Body of pancreas (tissue), 4 donors: ENCODE measurements around the gene CFAP61. TPM values are rescaled to one million over a fixed set of nuclear protein-coding genes. Genes with fewer than 3 reads are reported as not detected.

Source experiments
- ATAC-seq: fragments of 150-250 bp; one replicate; pipeline ENCODE4 v1.9.1; 2016
- DNase-seq, 4 donors: peaks; one replicate each; pipeline ENCODE4 v3.0.0-alpha.2; 2019
- H3K27ac ChIP-seq, 4 donors: fragments of 200-600 bp; sonication (generic); 1 replicate in 3 of 4; 2 replicates in 1 of 4; pipeline versions ENCODE4 v1.5.1 to v1.6.1; 2016 to 2019; ENCODE audit warnings: mild to moderate bottlenecking in 1 of 4, mixed read lengths in 1 of 4, moderate library complexity in 1 of 4
- H3K27me3 ChIP-seq, 2 donors: fragments of 200-600 bp; sonication (generic); one replicate each; pipeline ENCODE4 v1.6.0; 2016; ENCODE audit warnings: mild to moderate bottlenecking in 1 of 2
- H3K36me3 ChIP-seq, 2 donors: fragments of 200-600 bp; sonication (generic); replicated peaks in 1 of 2; 2 replicates each; pipeline ENCODE4 v1.5.1; 2016; ENCODE audit warnings: low read depth in 2 of 2; ENCODE audit not compliant: insufficient read depth in 1 of 2
- H3K4me1 ChIP-seq: fragments of 200-600 bp; sonication (generic); one replicate; pipeline ENCODE4 v1.6.0; 2016
- H3K4me3 ChIP-seq, 2 donors: fragments of 200-600 bp; sonication (generic); 1 replicate in 1 of 2; 2 replicates in 1 of 2; pipeline ENCODE4 v1.5.1; 2016 to 2019
- H3K9me3 ChIP-seq, 3 donors: fragments of 200-600 bp; sonication (generic); 1 replicate in 2 of 3; 2 replicates in 1 of 3; pipeline ENCODE4 v1.5.1; 2016
- POLR2A ChIP-seq, 3 donors: fragments of 450-650 bp; IDR thresholded peaks; one replicate each; pipeline ENCODE4 v1.6.1; 2016; ENCODE audit warnings: antibody characterized with exemption in 3 of 3, mild to moderate bottlenecking in 2 of 3
- WGBS, 2 donors: methylation state at CpG; one replicate each; pipeline ENCODE4 v1.1.5; 2017; 5-methylcytosine and 5-hydroxymethylcytosine counted together
- intact Hi-C: fragments of 100-400 bp; cut with DNase I; formaldehyde crosslinking; loops from one replicate; pipeline ENCODE4 v1.15.1; 2023
- total RNA-seq, 2 donors: library from RNA; depleted of rRNA; stranded (reverse); fragments of >200 nt; gene quantifications; one replicate each; pipeline ENCODE4 v1.1.0, GENCODE V29; 2016
- TF ChIP-seq, protein P1 (sequence below), 7 experiments: fragments of 450-650 bp in 4 of 7; fragments of 200-600 bp in 3 of 7; sonication (generic) in 3 of 7; IDR thresholded peaks; one replicate each; pipeline ENCODE4 v1.5.1; 2016 to 2019; ENCODE audit warnings: antibody characterized with exemption in 7 of 7

The CFAP61 gene
- total RNA-seq, 2 donors from 2014 or later: 0.52 TPM; not detected in 1

DNA sequence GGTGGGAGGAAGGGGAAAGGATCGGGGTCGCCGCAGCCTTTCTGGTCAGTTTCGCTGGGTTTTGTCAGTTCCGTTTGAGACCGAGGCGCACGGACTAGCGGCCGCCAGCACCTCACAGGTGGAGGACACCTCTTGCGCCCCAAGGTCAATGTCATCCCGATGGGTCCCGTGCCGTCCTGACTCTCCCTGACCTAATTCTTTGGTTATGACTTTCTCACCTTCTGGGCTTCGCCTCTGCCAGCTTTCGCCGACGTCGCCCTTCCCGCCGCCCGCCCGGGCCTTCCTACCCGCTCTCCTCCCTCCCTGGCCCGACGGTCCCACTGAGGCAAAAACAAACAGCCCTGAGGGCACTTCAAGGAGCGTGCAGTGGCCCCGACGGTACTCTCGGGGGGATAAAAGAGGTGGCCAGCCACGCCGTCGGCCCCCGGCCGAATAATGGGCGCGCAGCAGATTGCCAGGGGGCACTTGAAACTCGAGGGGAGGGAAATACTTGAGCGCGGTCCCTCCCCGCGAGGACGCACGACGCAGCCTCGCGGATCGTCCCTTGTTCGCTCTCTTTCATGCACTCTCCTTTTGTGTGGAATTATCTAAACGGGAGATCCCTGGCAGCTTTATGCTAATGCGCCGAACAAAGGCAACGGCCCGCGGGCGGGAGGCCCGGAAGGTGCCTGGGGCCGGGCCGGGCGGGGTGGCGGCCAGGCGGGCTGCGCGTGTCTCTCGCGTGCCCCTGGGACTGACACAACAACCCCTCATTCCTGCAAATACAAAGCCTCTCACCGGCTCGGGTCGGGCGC is 311.7 kb downstream of the CFAP61 start:
- peaks cover 0 to 28% of the 10 kb centered on the region in 2 donors for H3K27me3 ChIP-seq
- DNase-seq: no peak
- TF ChIP-seq, protein P1, sequence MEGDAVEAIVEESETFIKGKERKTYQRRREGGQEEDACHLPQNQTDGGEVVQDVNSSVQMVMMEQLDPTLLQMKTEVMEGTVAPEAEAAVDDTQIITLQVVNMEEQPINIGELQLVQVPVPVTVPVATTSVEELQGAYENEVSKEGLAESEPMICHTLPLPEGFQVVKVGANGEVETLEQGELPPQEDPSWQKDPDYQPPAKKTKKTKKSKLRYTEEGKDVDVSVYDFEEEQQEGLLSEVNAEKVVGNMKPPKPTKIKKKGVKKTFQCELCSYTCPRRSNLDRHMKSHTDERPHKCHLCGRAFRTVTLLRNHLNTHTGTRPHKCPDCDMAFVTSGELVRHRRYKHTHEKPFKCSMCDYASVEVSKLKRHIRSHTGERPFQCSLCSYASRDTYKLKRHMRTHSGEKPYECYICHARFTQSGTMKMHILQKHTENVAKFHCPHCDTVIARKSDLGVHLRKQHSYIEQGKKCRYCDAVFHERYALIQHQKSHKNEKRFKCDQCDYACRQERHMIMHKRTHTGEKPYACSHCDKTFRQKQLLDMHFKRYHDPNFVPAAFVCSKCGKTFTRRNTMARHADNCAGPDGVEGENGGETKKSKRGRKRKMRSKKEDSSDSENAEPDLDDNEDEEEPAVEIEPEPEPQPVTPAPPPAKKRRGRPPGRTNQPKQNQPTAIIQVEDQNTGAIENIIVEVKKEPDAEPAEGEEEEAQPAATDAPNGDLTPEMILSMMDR (IDR thresholded peaks at IDR 0.05): no peak
- no peak for TF ChIP-seq POLR2A (IDR thresholded peaks at IDR 0.05)
- no peak overlapping the region for H3K27ac ChIP-seq
- 1 to 4% methylated on average over 26 to 70 of the region's 70 CpGs for WGBS, 2 donors
- intact Hi-C loops: no loop called here
- H3K9me3 ChIP-seq: no peaks in the 10 kb centered on the region
- no peak for ATAC-seq
- no peak overlapping the region for H3K4me3 ChIP-seq
- no peaks in the 10 kb centered on the region for H3K36me3 ChIP-seq
- peaks cover 37% of the 10 kb centered on the region for H3K4me1 ChIP-seq

DNA sequence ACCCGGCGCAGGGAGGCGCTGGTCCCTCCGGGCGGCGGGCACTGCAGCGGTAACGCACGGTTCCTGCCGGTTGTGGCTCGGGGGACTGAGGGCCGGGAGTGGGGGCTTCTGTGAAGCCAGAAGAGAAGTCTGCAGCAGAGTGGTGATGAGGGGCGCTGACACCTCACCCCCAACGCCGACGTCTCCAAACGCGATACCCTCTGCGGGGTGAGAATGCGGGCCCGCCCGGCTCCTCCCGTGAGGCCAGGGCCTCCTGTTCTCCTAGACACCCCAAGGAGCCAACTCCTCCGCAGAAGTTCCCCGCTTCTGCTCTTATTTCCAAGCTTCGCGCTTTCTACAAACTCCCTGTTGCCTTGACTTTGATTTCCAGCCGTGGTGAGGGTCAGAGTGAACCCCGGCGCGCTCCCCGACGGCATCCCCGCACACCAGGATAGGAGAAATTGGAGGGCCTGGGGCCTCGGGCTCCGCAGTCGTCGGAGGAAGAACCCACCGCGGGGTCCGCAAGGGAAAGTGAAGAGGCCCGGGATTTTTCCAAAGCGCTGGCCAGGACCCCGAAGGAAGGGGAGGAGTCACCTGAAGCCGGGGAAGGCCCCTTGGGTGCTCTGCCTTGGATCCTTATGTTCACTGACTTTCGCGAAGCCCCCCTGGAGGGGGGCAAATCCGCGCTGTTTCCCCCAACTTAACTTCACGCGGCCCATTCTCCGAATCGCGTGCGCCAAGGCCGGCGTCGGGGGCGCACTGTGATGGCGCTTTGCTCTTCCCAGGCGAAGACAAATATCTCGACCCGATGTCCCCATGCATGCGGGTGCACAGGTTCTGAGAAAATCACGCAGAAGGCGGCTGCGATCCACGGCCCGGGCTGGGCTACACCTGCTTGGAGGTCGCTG is 312.5 kb downstream of the CFAP61 start:
- H3K4me3 ChIP-seq: no peak overlapping the region
- no peak overlapping the region for H3K27ac ChIP-seq
- peaks cover 0 to 28% of the 10 kb centered on the region in 2 donors for H3K27me3 ChIP-seq
- peaks cover 45% of the 10 kb centered on the region for H3K4me1 ChIP-seq
- no peak for ATAC-seq
- TF ChIP-seq, protein P1 (IDR thresholded peaks at IDR 0.05): no peak
- no peak for TF ChIP-seq POLR2A (IDR thresholded peaks at IDR 0.05)
- H3K9me3 ChIP-seq: no peaks in the 10 kb centered on the region
- 5 to 7% methylated on average over 34 to 70 of the region's 70 CpGs for WGBS, 2 donors
- intact Hi-C loops: no loop called here
- DNase-seq: no peak
- no peaks in the 10 kb centered on the region for H3K36me3 ChIP-seq

DNA sequence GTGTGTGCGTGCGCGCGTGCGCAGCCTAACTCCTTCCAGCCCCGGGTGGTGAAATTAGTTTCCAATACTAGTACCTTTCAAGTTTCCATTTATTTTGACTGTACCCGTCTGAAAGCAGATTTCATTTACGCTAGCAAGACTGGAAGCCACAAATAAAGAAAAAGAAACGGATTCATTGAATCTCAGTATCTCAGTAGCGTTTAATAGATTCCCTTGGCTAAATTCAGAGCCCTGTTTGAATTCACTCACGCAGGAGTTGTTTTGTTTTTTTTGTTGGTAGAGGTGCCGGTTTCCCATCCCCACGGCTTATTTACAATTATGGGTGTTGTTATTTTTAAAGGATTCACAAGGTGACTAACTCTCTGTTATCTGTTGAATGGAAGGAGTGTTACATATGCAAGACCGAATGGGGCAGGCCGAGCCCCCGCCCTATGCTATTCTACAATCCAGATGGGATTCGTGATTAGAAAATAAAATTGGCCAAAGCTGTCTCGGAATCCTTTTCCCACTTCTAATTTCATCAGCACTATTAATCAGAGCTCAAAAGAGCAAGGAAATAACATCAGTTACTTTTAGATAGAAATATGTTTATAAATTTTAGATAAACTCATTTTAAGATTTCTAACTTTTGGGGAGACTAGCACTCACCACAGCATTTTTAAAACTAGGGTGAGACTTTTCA is 313.3 kb downstream of the CFAP61 start:
- Histone ChIP-seq H3K36me3 (no peaks in the 10 kb centered on the region), H3K27me3 (peaks cover 0 to 28% of the 10 kb centered on the region in 2 donors), H3K27ac (no peak overlapping the region), H3K4me1 (peaks cover 41% of the 10 kb centered on the region), H3K9me3 (no peaks in the 10 kb centered on the region), H3K4me3 (no peak overlapping the region)
- ATAC-seq (no peak), DNase-seq (no peak)
- intact Hi-C loops: no loop called here
- 5 to 11% methylated on average over 18 of the region's 18 CpGs for WGBS, 2 donors
- TF ChIP-seq POLR2A (IDR thresholded peaks at IDR 0.05): no peak
- TF ChIP-seq, protein P1 (IDR thresholded peaks at IDR 0.05): no peak

DNA sequence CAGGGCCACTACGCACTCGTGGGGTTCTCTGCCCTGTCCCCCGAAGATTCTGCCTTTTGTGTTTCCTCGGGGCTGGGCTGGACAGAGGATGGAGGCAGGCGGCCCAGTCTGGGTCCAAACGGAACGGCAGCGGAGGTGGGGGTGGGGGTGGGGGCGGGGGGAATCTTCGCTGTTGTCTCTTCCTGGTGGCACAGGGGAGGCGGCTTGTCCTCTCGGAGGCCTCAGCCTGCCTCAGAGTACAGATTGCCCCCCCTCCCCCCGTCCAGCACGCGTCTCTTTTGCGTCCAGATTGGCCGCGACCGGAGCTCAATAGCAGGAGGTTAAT is 314.2 kb downstream of the CFAP61 start:
- 3 to 4% methylated on average over 4 to 19 of the region's 19 CpGs for whole genome bisulfite sequencing, 2 donors
- DNase-seq (no peak), ATAC-seq (no peak)
- Histone ChIP-seq H3K4me3 (no peak overlapping the region), H3K36me3 (no peaks in the 10 kb centered on the region), H3K9me3 (no peaks in the 10 kb centered on the region), H3K27ac (no peak overlapping the region), H3K4me1 (peaks cover 41% of the 10 kb centered on the region), H3K27me3 (peaks cover 0 to 28% of the 10 kb centered on the region in 2 donors)
- no peak for TF ChIP-seq POLR2A (IDR thresholded peaks at IDR 0.05)
- TF ChIP-seq, protein P1 (IDR thresholded peaks at IDR 0.05): no peak
- intact Hi-C loops: no loop called here
